ENCODE measurements around the gene TOX3. TPM values are rescaled to one million over a fixed set of nuclear protein-coding genes. Genes with fewer than 3 reads are reported as not detected.
A peak's percentile ranks its signal among the peaks of the same experiment; 100 is the strongest.

TOX3 gene
- total and polyA plus RNA-seq, 4 donors: 1.3 to 3.5 (median 2.4) TPM

DNA sequence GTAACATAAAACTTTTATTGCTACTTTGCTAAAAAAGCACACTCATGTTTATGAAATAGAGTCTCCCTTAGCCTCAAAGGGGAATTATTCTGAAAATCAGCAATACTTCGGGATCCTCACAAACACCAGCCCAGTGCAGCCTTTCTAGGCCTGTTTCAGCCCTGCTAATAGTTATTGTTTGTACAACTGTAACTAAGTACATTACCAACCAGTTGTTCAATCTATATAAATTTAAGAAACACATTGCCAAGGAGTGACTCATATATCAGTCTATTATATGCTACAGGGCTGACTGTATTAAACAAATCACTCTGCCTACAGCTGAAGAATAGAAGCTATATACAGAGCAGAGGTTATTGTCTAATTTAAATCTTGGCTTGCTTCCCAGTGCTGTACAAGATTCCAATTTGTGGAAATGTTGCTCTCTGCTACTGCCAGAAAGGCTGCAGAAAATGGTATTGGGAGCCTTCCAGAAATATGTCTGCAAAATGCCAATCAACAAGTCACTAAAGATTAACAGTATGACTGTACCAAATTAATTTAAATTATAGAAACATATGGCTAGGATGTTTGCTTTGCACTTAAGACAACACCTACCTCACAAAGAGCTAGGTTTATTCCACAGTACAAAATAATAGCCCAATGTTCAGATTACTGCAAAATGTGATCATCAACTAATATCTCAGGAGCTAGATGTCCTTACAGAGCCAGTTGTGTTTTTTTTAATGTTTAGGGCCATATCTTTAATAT, 49.7 kb downstream of the TOX3 start:
- TF ChIP-seq FOXA1 (IDR thresholded peaks at IDR 0.05) (no peak), REST (IDR thresholded peaks at IDR 0.05) (no peak), HNF4G (IDR thresholded peaks at IDR 0.05) (no peak), EGR1 (IDR thresholded peaks at IDR 0.05; ENCODE audit: low read depth in 2 of 2) (no peak), NR2F2 (IDR thresholded peaks at IDR 0.05) (no peak), RAD21 (IDR thresholded peaks at IDR 0.05) (no peak), JUND (IDR thresholded peaks at IDR 0.05) (no peak), SP1 (IDR thresholded peaks at IDR 0.05) (no peak), HNF4A (conservative IDR thresholded peaks at IDR 0.05) (no peak), TAF1 (conservative IDR thresholded peaks at IDR 0.05) (no peak), YY1 (IDR thresholded peaks at IDR 0.05) (no peak), GABPA (IDR thresholded peaks at IDR 0.05 in 1 of 2, conservative IDR thresholded peaks at IDR 0.05 in 1 of 2) (no peak)
- TF ChIP-seq, protein P1, sequence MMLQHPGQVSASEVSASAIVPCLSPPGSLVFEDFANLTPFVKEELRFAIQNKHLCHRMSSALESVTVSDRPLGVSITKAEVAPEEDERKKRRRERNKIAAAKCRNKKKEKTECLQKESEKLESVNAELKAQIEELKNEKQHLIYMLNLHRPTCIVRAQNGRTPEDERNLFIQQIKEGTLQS (IDR thresholded peaks at IDR 0.05): no peak
- TF ChIP-seq, protein P2, sequence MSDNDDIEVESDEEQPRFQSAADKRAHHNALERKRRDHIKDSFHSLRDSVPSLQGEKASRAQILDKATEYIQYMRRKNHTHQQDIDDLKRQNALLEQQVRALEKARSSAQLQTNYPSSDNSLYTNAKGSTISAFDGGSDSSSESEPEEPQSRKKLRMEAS (IDR thresholded peaks at IDR 0.05): no peak
- peaks cover 5 to 49% (median 42%) of the 10 kb centered on the region in 4 donors for H3K4me1 ChIP-seq (ENCODE audit: control insufficient read depth in 4 of 4, insufficient read depth in 4 of 4, low read length in 3 of 4)
- H3K9ac ChIP-seq (ENCODE audit: low read depth in 1 of 2, low read length in 2 of 2): peak overlapping the region in 1 of 2 donors; percentile 30
- H3K36me3 ChIP-seq (ENCODE audit: control insufficient read depth in 4 of 4, insufficient read depth in 3 of 4, low read depth in 1 of 4, low read length in 3 of 4): no peaks in the 10 kb centered on the region
- H3K27me3 ChIP-seq (ENCODE audit: control insufficient read depth in 4 of 4, insufficient read depth in 4 of 4, low read length in 3 of 4): no peaks in the 10 kb centered on the region
- H3K4me3 ChIP-seq (ENCODE audit: low read depth in 1 of 3, low read length in 3 of 3): no peak overlapping the region
- WGBS: 24% methylated on average over 1 of the region's 1 CpG
- peak overlapping the region in 1 of 2 donors; percentile 48 for H3K27ac ChIP-seq (ENCODE audit: low read depth in 1 of 2, low read length in 2 of 2)
- DNase-seq (ENCODE audit: low spot score): no peak
- no peaks in the 10 kb centered on the region for H3K9me3 ChIP-seq (ENCODE audit: control insufficient read depth in 4 of 4, low read length in 3 of 4)

- Histone ChIP-seq H3K36me3 (ENCODE audit: control insufficient read depth in 4 of 4, insufficient read depth in 3 of 4, low read depth in 1 of 4, low read length in 3 of 4) (no peaks in the 10 kb centered on the region), H3K9me3 (ENCODE audit: control insufficient read depth in 4 of 4, low read length in 3 of 4) (no peaks in the 10 kb centered on the region), H3K9ac (ENCODE audit: low read depth in 1 of 2, low read length in 2 of 2) (no peak overlapping the region), H3K27ac (ENCODE audit: low read depth in 1 of 2, low read length in 2 of 2) (peak overlapping the region; percentile 28 to 65), H3K27me3 (ENCODE audit: control insufficient read depth in 4 of 4, insufficient read depth in 4 of 4, low read length in 3 of 4) (no peaks in the 10 kb centered on the region), H3K4me3 (ENCODE audit: low read depth in 1 of 3, low read length in 3 of 3) (no peak overlapping the region), H3K4me1 (ENCODE audit: control insufficient read depth in 4 of 4, insufficient read depth in 4 of 4, low read length in 3 of 4) (peaks cover 9 to 53% (median 45%) of the 10 kb centered on the region in 4 donors)
- WGBS: 27% methylated on average over 6 of the region's 6 CpGs
- no peak for DNase-seq (ENCODE audit: low spot score)
- TF ChIP-seq EGR1 (IDR thresholded peaks at IDR 0.05; ENCODE audit: low read depth in 2 of 2): peak in 1 of 2 donors; percentile 56
- peak; percentile 72 for TF ChIP-seq FOXA2 (IDR thresholded peaks at IDR 0.05)
- no peak for TF ChIP-seq HNF4G (IDR thresholded peaks at IDR 0.05)
- TF ChIP-seq JUND (IDR thresholded peaks at IDR 0.05): peak; percentile 20 to 69
- peak; percentile 22 for TF ChIP-seq SP1 (IDR thresholded peaks at IDR 0.05)
- TF ChIP-seq, protein P2 (IDR thresholded peaks at IDR 0.05): peak; percentile 53
- peak; percentile 28 to 78 for TF ChIP-seq RXRA (IDR thresholded peaks at IDR 0.05)
- peak; percentile 57 for TF ChIP-seq REST (IDR thresholded peaks at IDR 0.05)
- TF ChIP-seq HNF4A (conservative IDR thresholded peaks at IDR 0.05): peak; percentile 47 to 75
- TF ChIP-seq RAD21 (IDR thresholded peaks at IDR 0.05): peak; percentile 47 to 53
- TF ChIP-seq TAF1 (conservative IDR thresholded peaks at IDR 0.05): no peak
- TF ChIP-seq YY1 (IDR thresholded peaks at IDR 0.05): peak; percentile 40
- peak; percentile 65 for TF ChIP-seq FOXA1 (IDR thresholded peaks at IDR 0.05)
- peak; percentile 66 for TF ChIP-seq ZBTB33 (IDR thresholded peaks at IDR 0.05)
- TF ChIP-seq GABPA (IDR thresholded peaks at IDR 0.05 in 1 of 2, conservative IDR thresholded peaks at IDR 0.05 in 1 of 2): no peak
Measured at GRCh38 chr16:52496051-52496876, 50.7 kb downstream of the TOX3 start.

Data from liver (tissue), 9 donors.